NOMO-1 (cell line): Measurements from ENCODE around the gene FBXO41.
A peak's percentile ranks its signal among the peaks of the same experiment; 100 is the strongest.

Source experiments
- DNase-seq, 2 experiments: peaks; one replicate each; lab custom pipeline; 2025; ENCODE audit not compliant: unreplicated experiment in 2 of 2; lab: John Stamatoyannopoulos, UW

FBXO41 gene

DNA sequence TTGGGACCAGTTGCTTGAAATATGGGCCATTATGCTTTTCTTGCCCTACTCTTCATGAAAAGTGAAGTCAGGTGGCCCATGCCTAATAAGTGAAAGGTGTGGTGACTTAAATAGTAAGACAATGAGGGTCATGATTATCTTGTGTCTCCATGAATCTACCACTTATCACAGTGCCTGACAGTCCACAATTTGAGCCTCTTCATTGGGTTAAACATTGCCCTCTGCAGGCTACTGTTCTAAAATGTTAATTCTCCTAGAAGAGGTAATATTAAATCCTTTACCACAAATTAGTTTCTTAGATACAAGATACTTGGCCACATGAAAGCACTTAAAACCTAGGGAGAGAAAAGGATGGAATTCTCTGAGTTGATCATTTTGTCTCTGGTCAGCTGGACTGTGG, 5.0 kb upstream of the FBXO41 start:
- DNase-seq = no peak

DNA sequence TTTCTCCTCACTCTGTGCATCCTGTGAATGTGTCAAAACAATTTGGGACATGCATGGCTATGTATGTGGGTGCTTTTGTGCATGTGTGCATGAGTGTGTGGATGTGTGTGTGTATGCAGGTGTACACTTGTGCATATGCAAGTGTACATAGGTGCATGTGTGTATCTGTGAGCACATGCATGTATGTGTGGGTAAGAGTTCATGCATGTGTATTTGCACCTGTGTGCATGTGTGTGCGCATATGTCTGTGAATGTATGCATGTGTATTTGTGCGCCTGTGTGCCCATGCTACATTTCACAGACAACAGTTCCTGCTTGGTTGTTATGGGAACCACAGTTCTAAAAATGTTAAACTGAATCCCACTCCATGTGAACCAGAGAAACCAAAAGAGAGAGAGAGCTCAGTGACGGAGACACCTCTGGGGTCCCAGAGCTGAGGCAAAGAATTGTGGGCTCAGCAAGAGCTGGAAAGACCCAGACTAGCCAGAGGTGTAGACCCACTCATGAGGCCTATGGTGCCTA, 1.9 kb upstream of the FBXO41 start:
- no peak for DNase-seq

DNA sequence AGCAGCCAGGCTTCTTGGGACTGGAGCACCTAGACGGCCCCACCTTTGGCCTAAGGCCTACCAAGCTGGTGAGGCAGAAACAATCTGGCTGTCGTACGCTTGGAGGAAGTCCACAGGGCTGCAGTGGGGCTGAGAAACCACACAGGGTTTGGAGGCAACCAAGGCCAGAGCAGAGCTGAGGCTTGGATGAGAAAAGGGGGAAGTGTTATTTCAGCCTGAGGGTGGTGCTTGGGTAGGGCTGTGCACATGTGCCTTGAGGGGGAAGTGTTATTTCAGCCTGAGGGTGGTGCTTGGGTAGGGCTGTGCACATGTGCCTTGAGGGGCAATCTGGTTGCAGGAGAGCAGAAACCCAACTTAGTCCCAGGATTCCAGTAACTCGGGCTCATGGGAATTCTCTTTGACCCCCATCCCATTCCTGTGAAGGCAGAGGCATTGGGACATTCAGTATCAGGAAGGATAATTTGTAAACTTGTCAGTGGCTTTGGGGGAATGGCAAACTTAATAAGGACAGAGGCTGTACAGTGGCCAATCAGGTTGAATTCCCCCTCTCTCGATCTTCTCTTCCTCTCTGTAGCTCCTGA, 971 bp upstream of the FBXO41 start:
- peak; percentile 91 to 96 for DNase-seq

DNA sequence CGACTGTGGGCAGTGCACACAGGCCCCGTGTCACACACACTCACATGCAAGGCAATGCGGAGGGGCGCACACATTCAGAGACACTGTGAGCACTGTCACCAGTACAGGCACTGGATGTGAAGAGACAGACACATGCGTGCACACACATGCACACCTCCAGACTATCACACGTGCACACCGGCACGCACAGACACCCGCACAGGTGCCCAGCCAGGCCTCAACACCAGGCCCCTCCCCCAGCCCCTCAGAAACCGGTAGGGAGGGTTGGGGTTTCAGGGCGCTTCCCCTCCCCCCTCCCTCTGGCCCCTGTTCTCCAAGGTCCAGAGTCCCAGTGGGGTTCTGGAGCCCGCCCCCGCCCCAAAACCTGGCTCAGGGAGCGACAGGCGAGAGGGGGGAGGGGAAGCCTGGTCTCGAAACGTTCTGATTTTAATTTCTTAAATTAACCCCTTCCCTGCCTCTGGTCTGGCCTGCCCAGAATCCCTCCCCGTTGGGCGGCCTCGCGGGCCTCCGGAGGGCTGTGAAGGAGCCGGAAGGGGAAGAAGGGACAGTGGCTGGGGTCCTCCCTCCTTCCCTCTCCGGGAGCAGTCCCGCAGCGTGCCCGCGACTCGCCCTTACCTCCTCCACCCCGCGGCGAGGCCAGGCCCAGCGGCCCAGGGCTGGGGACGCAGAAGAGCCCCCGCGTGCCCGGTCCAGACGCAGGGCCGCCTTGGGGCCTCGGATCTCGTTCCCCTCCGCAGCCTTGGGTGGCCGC, 558 bp downstream of the FBXO41 start:
- peak; percentile 19 to 22 for DNase-seq

DNA sequence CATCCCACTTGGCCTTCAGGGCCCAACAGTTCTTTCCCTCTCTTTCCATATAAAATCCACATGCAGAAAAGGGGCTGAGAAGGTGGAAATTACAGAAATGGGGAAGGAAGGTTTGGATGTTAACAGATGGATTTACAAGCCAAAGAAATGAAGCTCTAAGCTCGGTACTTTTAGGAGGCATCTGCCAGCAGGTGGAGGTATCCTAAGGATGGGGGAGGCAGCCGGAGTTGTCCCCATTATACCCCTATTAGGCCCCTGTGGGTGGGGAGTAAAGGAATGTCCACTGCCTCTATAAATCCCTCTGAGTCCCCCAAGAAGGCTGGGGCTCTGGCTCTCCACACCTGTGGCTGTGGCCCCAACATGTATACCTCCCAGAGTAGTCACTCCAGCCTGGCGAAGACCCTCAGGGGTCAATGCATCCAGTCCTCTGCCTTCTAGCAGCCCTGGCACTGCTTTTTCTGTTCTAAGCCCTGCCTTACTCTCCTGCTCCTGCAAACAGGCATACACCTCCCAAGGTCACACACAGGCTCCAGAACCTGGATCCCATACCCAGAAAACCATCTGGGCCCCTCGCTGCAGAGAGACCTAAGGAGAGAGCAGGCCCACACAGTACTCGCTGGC, 1.2 kb downstream of the FBXO41 start:
- no peak for DNase-seq

DNA sequence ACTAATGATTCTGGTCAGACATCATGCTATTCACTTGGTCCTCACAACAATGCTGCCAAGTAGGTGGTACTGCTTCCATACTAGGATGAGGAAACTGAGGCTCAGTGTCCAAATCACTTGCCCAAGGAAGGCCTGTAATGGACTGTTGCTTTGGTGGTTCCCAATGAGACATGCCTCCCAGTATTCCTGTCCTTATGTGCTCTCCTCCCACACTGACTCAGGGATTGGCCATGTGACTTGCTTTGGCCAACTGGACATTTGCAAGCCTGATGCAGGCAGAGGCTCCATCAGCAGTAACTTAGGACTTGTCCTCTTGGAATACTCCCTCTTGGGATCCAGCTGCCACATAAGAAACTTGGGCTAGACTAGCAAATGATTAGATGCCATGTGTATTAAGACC, 3.0 kb downstream of the FBXO41 start:
- no peak for DNase-seq

DNA sequence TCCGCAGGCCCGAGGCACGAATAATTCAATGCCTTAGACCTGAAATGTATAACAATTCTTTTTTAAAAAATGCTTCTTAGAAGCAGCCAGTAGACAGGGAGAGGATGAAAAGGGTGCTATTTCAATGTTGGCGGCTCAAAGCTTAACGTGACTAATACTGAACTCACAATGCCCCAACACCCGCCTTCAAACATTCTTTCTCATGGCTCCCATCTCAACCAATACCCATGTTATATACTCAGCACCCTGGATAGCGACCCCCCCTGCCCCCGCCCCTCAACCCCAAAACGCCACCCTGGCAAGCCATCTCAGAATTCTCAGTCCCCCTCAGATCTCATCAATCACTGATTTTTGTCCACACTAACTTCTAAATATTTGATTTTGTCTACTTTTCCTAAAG, 4.4 kb downstream of the FBXO41 start:
- no peak for DNase-seq

DNA sequence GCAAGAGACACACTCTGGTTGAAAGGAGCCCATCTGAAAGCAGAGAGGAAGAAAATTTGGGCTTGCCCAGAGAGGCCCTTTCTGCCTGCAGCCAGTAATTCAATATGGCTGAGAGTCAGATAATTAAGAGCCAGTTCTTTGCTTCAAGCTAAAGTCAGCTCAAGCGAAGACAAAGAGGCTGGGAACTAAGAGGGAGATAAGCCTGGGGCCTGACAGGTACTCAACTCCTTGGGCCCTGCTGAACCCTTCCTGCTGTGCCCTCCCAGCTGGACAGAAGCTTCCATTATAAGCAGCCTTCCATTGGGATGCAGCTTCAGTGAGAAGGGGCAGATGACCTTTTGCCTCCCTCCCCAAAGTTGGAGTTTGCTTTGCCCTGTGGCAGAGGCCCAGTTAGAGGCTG, 12.0 kb downstream of the FBXO41 start:
- no peak for DNase-seq

DNA sequence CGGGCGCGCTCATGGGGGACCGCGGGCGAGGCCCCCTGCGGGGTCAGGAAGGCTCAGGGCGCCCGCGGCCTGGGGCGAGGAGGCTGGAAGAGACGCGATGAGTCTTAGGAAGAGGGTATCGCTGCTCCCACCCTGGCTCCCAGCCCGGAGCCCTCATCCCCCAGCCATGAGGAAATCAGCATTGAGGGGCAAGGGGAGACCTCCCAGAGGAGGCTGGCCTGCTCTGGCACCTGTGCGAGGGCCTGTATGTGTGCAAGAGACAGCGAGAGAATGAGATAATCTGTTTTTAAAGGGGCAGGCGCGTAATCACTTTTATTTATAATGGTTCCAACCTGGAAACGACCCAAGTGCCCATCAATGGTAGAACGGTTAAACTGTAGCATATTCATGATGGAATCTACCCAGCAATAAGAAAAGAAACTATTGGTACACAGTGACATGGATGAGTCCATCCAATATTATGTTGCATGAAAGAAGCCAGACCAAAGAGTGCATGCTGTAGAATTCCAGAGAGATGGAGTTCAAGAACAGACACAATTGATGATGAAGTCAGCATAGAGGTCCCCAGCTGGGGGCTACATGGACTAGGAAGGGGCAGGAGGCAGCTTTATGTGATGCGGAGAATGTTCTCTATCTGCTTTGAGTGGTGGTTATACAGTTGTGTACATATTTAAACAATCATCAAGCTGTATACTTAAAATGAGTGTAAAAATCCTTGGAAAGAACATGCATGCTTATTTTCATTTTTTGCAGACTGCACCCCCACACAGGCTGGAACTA, 14.4 kb downstream of the FBXO41 start:
- DNase-seq = no peak

DNA sequence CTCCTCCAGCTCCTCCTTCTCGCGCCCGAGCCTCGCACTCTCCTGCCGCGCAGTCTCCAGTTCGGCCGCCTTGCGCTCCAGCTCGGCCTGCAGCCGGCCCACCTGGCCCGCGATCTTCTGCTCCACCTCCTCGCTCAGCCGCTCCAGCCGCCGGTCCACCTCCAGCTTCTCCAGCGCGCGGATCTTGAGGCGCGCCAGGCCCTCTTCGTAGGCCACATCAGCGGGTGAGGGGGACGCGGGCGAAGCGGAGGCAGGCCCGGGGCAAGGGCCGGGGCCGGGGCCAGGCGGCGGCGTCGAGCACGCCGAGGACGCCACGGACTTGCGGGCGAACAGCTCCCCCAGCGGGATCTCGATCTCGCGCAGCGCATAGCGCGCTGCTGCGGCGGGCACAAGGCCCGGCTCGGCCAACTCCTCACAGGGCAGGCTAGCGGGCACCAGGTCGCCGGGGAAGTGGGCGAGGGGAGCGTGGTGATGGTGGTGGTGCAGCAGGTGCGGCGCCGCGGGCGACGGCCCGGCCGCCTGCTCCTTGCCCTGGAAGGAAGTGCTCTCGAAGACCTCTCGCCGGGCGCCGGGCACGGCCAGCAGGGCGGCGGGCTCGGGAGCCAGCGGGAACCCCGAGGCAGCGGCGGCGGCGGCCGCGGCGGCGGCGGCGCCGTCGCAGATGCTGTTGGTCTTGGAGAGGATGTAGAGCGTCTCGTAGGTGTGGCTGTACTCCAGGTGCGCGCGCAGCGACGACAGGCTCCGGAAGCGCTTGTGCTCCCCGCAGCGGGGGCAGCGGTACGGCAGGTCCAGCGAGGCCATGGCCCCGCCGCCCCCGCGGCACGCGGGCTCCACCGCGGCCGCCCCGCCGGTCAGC, 15.2 kb downstream of the FBXO41 start:
- no peak for DNase-seq

DNA sequence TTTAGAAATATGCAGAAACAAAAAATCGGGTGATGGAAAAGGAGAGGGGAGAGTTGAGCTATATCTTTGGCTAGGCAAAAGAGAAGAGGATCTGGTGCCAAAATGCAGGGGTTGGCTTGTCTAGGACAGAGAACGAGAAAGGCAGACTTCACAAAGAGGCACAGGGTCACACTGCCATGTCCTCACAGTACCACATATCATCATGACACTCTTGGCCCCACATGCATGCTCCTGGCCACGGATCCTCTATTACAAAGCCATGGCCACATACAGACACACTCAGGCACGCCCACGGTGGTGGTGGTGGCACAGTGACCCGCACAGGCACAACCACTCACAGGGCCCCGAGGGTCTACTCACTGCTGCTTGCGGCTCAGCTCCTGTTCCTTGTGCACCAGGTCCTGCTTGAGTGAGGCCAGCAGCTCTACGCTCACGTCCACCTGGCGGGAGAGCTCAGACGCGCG, 15.9 kb downstream of the FBXO41 start:
- no peak for DNase-seq

DNA sequence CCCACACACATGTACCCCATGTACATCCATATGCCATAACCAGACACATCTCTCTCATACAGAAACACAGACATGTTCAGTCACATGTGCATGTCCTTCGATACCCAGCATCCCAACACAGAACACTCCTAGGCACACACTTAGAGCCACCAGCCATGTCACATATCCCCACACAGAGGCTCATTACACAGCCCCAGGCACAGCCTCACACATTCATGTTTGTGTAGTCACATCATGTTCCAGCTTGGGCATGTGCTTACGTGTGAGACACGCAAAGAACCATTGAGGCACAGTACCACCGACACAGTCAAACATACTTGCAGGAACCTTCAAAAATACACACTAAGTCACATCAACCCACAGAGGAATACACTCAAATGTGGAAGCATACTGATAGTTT, 17.3 kb downstream of the FBXO41 start:
- DNase-seq = no peak

DNA sequence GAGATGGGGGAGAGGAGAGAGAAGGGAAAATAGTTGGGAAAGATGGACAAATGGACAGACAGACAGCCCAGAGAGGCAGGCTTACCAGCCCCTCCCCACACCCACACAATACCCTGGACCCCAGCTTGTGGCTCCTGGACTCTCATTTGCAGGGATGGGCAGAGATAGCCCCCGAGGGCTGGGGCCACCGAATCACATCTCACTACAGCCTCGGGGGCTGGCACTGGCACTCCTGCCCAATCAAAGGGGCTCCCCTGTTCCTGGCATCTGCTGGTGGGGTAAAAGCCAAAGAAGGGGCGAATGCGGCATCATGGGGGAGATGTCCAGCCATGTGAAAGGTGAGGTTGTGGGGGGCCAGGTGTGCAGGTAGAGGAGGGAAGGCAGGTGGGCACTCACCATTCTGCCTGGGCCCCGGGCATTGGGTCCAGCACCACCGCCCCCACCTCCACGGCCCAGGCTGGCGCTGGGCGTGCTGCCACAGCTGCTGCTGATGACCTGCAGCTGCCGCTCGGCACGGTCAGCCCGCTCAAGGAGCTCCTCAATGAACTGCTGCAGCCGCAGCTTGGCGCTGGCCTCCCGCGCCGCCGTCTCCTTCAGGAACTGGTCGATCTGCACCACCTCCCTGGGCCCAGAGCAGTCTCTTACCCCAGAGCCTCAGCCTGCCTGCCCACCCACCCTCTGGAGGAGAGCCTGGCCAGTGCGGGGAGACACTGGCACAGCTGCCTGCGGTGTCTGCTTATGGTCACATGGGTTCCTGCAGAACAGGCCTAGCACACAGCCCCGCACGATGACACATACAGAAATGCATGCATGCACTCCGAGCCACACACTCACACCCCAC, 18.0 kb downstream of the FBXO41 start:
- DNase-seq = no peak

DNA sequence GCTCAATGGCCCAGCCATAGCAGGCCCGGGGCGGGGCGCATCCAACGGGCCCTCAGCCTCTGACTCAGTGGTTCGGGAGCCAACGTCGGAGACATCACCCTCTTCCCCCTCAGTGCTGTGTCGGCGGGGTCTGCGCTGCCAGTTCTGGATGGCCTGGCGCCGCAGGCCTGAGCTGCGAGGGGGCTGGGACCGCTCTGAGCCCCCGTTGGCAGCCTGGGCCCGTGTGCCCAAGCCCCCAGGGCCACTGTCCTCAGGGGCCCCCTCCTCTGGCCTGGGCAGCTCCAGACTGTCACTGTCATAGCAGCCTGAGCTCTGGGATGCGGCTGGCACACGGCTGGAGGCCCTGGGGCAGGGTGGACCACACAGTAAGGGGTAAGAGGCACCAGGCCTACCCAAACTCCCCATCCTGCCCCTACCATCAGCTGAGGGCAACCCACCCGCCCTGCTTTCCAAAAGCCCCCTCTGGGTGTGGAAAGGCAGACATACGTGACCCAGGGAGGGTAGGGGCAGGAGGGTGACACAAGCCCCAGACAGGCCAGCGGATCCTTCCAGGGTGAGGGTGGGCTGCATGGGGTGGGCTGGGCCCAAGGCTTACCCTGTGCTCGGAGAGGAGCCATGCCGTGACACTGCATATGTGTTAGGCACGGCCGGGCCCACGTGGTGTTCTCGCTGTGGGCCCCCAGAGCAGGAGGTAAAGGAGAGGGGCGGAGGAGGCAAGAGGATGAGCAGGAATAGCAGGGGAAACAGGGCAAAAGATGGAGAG, 18.8 kb downstream of the FBXO41 start:
- no peak for DNase-seq

DNA sequence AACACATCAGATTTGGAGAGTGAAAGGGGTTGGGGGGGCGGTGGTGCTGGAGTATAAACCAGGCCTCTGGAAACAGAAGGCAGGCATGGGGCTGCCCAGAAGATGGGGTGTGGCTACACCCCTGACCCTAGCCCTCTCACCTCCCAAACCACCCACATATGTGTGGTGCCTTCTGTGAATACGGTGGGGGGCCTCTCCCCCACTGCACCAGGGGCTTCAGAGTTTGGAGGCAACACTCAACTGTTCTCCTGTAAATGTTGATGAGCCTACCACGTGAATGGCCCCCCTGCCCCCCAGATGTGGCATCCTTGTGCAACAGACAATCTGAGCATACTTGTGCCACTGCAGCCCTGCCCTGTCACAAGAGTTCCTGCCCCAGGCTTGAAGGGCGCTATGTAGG, 19.5 kb downstream of the FBXO41 start:
- no peak for DNase-seq

DNA sequence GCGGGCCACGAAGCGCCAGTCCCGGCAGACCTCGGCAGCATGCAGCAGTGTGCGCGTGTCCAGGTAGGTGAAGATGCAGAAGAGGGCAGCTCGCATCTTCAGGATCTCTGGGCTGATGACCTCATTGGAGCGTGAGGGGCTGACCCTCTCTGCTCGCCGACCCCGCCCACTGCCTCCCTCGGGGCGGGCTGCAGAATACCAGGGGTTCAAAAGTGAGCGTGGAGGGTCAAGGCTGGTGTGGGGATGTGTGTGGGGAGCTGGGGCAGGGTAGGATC, 20.0 kb downstream of the FBXO41 start:
- no peak for DNase-seq

DNA sequence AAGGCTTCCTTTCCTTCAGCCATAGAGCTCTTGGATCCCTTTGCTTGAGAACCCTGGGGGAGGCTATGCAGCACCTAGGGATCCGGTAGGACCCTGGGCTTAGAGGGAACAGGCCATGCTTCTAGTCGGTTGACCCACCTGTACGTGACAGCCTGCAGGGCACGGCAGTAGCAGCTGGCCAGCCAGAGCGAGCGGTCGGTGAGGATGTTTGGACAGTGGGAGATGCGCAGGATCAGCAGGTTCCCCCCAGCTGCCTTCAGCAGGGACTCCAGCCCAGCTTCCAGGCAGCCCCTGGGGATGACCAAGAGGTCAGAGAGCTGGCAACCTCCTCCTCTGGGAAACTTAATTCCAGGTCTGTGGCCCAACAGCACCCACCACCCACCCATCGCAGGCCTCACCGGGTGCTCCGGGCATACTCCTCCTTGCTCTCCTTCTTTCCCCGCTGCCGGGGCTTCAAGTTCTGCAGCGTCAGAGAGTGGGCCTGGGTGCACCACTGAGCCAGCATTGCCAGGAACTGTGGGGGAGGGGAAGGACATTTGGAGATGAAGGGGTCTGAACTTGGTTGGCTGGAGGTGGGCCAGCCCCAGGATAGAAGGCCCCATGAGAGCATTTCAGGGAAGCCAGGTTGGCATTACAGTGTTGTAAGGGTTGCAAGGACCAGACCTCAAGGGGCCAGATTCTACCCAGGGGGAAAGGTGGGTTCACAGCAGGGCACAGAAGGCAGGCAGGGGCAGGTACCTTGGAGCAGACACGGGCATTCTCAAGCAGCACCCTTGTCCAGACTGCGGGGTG, 20.5 kb downstream of the FBXO41 start:
- DNase-seq = no peak
